ENCODE results near the gene TREML1. TPM values are rescaled to one million over a fixed set of nuclear protein-coding genes. Genes with fewer than 3 reads are reported as not detected.

TREML1 gene
- total and polyA plus RNA-seq, 7 donors: 0.48 to 3.3 TPM; not detected in 5

DNA sequence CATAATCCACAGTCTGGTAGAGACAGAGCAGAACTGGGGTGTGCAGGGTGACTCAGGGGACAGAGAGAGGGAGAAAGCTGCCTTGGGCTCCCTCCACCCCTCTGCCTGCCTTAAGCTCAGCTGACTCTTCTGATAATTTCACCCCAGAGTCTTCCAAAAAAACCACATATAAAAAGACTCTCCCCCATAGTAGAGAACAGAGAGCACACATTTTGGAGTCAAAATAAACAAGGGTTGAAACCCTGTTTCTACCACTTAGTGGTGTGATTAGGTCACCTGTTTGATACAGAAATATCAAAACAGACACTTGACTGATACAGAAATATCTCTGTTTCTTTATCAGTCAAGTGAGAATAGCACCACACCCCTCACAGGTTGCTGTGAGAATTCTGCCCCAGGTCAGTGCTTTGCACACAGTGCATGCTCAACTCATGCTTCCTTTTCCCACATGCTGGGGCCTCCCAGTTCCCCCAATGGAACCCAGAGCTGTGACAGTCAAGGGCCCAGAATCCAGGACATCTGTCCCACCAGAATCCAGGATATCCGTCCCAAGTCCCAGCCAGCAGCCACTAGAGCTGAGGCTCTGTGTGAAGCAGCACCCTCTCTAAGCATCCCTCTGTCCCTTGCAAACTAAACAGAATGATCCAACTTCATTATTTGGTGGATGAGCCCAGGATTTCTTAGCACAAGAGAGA is 45.6 kb upstream of the TREML1 start:
- no peaks in the 10 kb centered on the region for H3K9me3 ChIP-seq
- intact Hi-C loops (cut with DNase I): no loop called here
- H3K27ac ChIP-seq: no peak overlapping the region
- no peak for TF ChIP-seq EP300 (IDR thresholded peaks at IDR 0.05)
- TF ChIP-seq POLR2AphosphoS5 (IDR thresholded peaks at IDR 0.05): no peak
- H3K4me1 ChIP-seq: no peaks in the 10 kb centered on the region
- 75 to 93% methylated on average over 1 of the region's 1 CpG for WGBS, 2 donors
- DNase-seq: no peak
- no peaks in the 10 kb centered on the region for H3K36me3 ChIP-seq
- H3K4me3 ChIP-seq: no peak overlapping the region
- H3K27me3 ChIP-seq: peaks cover 0 to under 1% (median 0%) of the 10 kb centered on the region in 3 donors

DNA sequence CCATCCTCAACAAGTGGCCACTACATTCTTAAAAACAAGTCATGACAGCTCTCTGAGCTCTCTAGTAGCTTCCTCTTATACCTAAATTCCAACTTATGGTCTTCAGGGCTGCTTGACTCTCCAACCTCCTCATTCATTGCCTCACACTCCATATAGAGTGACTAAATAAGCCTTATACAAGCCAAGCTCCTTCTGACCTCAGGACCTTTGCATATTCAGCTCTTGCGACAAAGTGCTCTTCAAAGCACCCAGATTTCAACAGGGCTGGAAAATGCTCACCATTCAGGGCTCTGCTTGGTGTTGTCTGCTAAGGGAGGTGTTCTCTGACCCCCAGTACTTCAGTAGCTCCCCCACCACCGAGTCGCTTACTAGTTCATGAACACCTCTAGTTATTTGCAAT is 43.1 kb upstream of the TREML1 start:
- Histone ChIP-seq H3K4me3 (no peak overlapping the region), H3K27me3 (peaks cover 0 to 10% (median 0%) of the 10 kb centered on the region in 3 donors), H3K4me1 (no peaks in the 10 kb centered on the region), H3K27ac (no peak overlapping the region), H3K9me3 (no peaks in the 10 kb centered on the region), H3K36me3 (no peaks in the 10 kb centered on the region)
- intact Hi-C loops (cut with DNase I): no loop called here
- 95% methylated on average over 3 of the region's 3 CpGs for WGBS, 2 donors
- TF ChIP-seq POLR2A (IDR thresholded peaks at IDR 0.05) (no peak), POLR2AphosphoS5 (IDR thresholded peaks at IDR 0.05) (no peak), EP300 (IDR thresholded peaks at IDR 0.05) (no peak)
- TF ChIP-seq, protein P1, sequence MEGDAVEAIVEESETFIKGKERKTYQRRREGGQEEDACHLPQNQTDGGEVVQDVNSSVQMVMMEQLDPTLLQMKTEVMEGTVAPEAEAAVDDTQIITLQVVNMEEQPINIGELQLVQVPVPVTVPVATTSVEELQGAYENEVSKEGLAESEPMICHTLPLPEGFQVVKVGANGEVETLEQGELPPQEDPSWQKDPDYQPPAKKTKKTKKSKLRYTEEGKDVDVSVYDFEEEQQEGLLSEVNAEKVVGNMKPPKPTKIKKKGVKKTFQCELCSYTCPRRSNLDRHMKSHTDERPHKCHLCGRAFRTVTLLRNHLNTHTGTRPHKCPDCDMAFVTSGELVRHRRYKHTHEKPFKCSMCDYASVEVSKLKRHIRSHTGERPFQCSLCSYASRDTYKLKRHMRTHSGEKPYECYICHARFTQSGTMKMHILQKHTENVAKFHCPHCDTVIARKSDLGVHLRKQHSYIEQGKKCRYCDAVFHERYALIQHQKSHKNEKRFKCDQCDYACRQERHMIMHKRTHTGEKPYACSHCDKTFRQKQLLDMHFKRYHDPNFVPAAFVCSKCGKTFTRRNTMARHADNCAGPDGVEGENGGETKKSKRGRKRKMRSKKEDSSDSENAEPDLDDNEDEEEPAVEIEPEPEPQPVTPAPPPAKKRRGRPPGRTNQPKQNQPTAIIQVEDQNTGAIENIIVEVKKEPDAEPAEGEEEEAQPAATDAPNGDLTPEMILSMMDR (IDR thresholded peaks at IDR 0.05): no peak
- no peak for DNase-seq

DNA sequence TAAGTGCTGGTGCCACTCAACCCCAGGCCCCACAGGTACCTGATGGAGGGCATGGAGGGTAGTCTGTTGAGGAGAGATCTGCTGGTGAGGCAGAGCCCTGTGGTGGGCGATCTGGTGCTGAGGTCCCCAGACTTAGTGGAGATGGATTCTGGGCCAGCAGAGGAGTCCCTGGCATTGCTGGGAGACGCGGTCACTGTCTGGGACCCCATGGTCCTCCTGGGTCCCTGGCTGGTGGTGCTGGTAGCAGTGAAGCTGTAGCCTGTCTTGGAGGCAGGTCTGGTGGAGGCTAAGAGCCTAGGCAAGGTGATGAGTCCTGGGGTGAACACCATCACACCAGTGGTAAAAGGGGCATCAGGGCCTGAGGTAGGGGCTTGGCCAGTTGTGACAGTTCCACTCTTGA is 40.2 kb upstream of the TREML1 start:
- 93 to 95% methylated on average over 3 of the region's 3 CpGs for WGBS, 2 donors
- intact Hi-C loops (cut with DNase I): no loop called here
- DNase-seq: no peak
- Histone ChIP-seq H3K9me3 (peaks cover 0 to 7% (median 2%) of the 10 kb centered on the region in 4 donors), H3K4me1 (no peaks in the 10 kb centered on the region), H3K27ac (no peak overlapping the region), H3K4me3 (no peak overlapping the region), H3K36me3 (no peaks in the 10 kb centered on the region), H3K27me3 (peaks cover 0 to 17% (median 0%) of the 10 kb centered on the region in 3 donors)
- TF ChIP-seq POLR2A (IDR thresholded peaks at IDR 0.05) (no peak), POLR2AphosphoS5 (IDR thresholded peaks at IDR 0.05) (no peak), EP300 (IDR thresholded peaks at IDR 0.05) (no peak)
- TF ChIP-seq, protein P1 (IDR thresholded peaks at IDR 0.05): no peak

DNA sequence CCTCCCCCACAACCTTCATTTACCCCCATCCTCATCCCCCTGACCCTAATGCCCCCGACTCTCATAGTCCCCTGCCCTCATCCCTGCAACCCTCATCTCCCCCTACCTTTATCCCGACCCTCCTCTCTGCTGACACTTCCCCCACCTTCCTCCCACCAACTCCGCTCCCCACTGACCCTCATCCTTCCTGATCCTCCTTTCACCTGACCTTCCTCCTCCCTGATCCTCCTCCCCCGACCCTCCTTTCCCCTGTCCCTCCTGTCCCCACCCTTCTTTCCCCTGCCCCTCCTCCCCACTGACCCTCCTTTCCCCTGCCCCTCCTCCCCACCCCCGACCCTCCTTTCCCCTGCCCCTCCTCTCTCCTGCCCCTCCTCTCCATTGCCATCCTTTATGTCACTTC is 39.7 kb upstream of the TREML1 start:
- H3K4me1 ChIP-seq: no peaks in the 10 kb centered on the region
- no peak for DNase-seq
- no peak overlapping the region for H3K27ac ChIP-seq
- intact Hi-C loops (cut with DNase I): no loop called here
- no peak overlapping the region for H3K4me3 ChIP-seq
- H3K36me3 ChIP-seq: no peaks in the 10 kb centered on the region
- no peak for TF ChIP-seq EP300 (IDR thresholded peaks at IDR 0.05)
- no peak for TF ChIP-seq POLR2A (IDR thresholded peaks at IDR 0.05)
- no peak for TF ChIP-seq POLR2AphosphoS5 (IDR thresholded peaks at IDR 0.05)
- TF ChIP-seq, protein P1 (IDR thresholded peaks at IDR 0.05): no peak
- H3K9me3 ChIP-seq: peaks cover 0 to 7% (median 2%) of the 10 kb centered on the region in 4 donors
- H3K27me3 ChIP-seq: peaks cover 0 to 17% (median 0%) of the 10 kb centered on the region in 3 donors
- WGBS, 2 donors: 43 to 69% methylated on average over 5 of the region's 5 CpGs

DNA sequence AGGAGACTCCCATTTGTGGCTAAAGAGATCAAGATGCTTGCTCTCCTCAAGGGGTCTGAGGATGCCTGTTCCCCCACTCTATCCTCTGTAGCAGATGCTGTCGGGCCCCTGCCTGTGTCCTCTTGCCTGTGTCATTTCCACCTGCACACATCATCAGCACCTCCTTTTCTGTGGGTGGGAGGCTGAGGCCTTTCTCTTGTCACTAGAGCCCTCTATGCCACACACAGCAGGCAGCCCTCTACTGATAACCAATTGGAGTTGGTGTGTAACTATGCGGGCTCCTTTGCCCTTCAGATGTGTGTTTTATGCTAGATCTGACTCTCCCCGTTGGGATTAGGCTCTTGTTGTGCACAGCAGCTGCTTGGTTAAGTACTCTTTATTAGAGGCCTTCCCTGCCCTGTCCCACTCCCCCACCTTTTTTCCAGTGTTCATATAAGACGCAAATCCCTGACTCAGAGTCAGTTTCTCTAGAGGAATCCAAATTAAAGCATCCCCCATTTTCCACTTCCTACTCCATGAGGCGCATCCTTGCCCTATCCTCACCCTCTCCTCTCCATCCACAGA is 39.1 kb upstream of the TREML1 start:
- intact Hi-C loops (cut with DNase I): no loop called here
- 73 to 82% methylated on average over 5 of the region's 5 CpGs for WGBS, 2 donors
- Histone ChIP-seq H3K9me3 (peaks cover 0 to 7% (median 2%) of the 10 kb centered on the region in 4 donors), H3K27me3 (peaks cover 0 to 17% (median 0%) of the 10 kb centered on the region in 3 donors), H3K27ac (no peak overlapping the region), H3K4me3 (no peak overlapping the region), H3K36me3 (no peaks in the 10 kb centered on the region), H3K4me1 (no peaks in the 10 kb centered on the region)
- TF ChIP-seq POLR2AphosphoS5 (IDR thresholded peaks at IDR 0.05) (no peak), POLR2A (IDR thresholded peaks at IDR 0.05) (no peak), EP300 (IDR thresholded peaks at IDR 0.05) (no peak)
- TF ChIP-seq, protein P1 (IDR thresholded peaks at IDR 0.05): no peak
- no peak for DNase-seq

Data from sigmoid colon (tissue), 7 donors.